KG1 (cell line): ENCODE measurements around the gene RHOXF1.
"Not testable (repeated sequence)": the region's sequence is repeated elsewhere in the genome, so short reads cannot be mapped to it uniquely, and the experiment has no call there.

Experiments used
- DNase-seq: peaks from one replicate; lab custom pipeline; 2025; lab: John Stamatoyannopoulos, UW

RHOXF1 gene

GRCh38 chrX:120085553-120086185 lies 30.0 kb downstream of the RHOXF1 start:
- DNase-seq: not testable (repeated sequence)

- not testable (repeated sequence) for DNase-seq
These were observed 38.1 kb downstream of the RHOXF1 start, which contains the start of gene RHOXF2B for GRCh38 chrX:120077590-120077989. Gene RHOXF2B, minus strand, starts transcription at chrX:120077690. Its CDS starts 138 bp downstream, at chrX:120077552.

GRCh38 chrX:120066169-120066568 lies 49.5 kb downstream of the RHOXF1 start:
- not testable (repeated sequence) for DNase-seq
